ENCODE measurements around the gene SFTPD. TPM values are rescaled to one million over a fixed set of nuclear protein-coding genes. Genes with fewer than 3 reads are reported as not detected.
"Not testable (repeated sequence)": the region's sequence is repeated elsewhere in the genome, so short reads cannot be mapped to it uniquely, and the experiment has no call there.

Gene SFTPD
- 1.5 TPM for polyA plus RNA-seq (ENCODE audit: insufficient read length)

DNA sequence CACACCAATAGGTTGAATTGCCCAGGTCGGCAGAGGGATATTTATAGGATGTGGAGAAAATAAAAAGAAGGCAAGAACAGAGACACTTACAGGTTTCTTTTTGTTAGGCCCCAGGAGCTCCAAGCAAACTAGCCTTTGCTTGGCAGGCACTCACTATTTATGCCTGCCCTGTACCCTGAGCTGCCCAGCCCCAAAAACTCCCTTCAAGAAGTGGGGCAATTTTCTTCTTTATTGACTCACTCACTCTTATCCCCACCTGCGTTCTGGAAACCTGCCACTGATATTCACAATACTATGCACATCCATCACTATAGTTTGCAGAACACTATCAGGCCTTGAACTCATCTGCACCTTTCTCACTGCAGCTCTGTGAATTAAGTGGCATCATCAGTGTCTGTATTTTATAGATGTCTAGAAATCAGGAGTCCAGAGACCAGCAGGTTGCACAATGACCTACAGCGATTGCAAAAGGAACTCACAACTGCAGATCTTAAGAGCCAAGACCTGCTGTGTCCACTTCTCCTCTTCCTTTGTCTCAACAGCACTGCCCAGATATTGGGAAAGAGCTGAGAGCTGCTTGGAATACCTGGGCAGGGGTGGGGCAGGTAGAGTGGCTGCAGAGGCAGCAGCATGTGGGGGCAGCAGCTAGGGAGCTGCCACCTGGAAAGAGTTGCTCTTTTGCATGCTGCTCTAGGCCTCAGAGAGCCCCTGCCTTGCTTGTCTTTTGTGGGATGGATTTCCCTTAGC is at the start of gene SFTPD:
Gene SFTPD, minus strand, starts transcription at position 130 of the 747 bp plus-strand sequence. CDS start 2,446 bp downstream, outside the sequence.
- DNase-seq (ENCODE audit: low read depth), result no peak

DNA sequence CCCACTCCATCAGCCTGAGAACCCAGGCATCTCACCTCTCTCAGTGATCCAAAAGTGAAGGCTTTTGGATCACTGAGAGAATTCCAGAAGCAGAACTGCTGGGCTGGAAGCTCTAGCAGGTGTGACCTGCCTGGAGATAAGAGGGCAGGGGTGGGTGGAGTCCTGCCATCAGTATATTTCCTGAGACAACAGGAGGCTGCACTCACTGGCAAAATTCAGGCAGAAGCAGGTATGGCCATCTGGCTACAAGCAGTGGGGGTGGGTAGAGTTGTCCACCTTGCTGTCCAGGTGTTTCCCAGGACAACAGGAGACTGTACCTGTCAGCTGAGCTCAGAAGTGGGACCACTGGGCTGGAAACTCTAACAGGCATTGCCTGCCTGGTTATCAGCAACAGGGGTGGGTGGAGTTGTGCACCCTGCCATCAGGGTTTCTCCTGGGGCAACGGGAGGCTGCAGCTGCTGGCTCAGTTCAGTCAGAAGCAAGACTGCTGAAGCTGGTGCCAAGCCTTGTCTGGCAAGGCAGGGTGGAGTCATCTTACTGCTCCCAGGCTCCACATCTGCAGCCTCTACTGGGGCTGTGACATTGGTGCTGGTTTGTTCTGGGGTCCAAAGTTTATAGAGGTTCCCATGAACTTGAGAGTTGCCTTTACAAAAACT is 47.2 kb upstream of the SFTPD start:
- no peak for DNase-seq (ENCODE audit: low read depth)

DNA sequence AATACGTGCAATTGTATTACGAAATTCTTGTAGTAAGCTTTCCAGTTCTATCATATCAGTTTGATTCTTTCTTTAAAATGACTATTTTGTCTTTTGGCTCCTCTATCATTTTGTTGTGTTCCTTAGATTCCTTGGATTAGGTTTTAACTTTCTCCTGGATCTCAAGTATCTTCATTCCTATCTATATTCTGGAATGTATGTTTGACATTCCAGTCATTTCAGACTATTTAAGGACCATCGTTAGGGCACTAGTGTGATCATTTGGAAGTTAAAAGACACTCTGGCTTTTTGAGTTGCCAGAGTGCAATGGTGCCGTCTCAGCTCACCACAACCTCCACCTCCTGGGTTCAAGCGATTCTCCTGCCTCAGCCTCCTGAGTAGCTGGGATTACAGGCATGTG is 45.7 kb upstream of the SFTPD start:
- no peak for DNase-seq (ENCODE audit: low read depth)

DNA sequence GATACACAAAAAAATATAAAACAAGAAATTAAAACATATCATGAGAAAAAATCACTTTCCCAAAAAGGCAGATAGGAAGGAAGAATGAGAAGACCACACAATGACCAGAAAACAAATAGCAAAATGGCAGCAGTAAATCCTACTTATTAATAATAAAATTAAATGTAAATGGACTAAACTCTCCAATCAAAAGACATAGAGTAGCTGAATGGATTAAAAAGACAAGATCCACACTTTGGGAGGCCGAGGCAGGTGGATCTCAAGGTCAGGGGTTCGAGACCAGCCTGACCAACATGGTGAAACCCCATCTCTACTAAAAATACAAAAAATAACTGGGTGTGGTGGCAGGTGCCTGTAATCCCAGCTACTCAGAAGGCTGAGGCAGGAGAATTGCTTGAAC is 39.3 kb upstream of the SFTPD start:
- not testable (repeated sequence) for DNase-seq (ENCODE audit: low read depth)

DNA sequence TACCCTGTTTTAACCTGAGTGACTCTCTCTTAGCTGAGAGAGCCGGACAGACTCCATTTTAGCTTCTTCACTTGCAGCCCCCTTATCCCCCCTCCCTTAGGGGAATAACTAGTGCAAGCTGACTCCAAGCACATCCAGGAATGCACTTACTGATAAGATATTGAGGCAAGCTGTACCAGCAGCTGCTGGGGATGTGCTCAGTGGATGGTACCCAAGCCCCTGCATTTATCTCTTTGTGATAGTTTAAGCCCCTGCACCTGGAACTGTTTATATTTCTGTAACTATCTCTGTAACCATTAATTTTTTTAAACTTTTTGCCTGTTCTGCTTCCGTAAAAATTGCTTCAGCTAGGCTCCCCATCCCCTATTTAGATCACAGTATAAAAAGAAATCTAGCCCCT is 37.8 kb upstream of the SFTPD start:
- DNase-seq (ENCODE audit: low read depth), result not testable (repeated sequence)

DNA sequence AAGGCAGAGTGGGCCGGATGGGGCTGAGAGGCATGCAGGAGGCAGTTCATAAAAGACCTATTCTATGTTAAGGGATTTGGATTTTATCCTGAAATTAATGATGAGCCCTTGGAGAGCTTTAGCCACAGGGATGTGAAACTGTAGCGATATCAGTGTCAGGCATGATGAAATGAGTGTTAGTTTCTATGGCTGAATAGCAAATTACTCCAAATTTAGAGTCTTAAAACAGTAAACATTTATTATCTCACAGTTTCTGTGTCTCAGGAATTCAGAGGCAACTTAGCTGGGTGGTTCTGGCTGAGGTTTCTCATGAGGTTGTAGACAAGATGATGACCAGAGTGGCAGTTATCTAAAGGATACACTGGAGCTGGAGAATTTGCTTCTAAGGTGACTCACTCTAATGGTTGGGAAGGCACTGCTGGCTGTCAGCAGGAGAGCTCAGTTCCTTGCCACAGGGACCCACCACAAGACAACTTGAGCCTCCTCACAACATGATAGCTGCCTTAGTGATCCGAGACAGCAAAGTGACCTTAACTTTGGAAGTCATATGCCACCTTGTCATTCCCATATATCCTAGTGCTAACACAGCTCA is 36.7 kb upstream of the SFTPD start:
- DNase-seq (ENCODE audit: low read depth), result no peak

DNA sequence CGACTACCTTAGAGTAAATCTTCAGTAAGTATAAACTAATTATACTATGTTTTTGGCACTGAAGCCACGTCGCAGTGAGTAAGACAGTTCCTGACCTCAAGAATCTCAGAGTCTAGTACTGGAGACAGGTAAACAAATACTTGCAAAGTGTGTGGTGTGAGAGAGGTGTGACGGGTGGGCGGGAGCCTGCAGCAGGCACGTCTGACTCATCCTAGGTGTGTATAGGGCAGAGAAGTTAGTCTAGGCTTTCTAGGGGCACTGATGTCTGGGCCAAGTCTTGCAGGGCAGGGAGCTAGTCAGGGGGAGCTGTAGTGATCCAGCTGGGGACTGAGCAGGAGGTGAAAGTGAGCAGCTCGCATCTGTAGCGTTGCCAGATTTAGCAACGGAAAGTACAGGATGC is 35.9 kb upstream of the SFTPD start:
- DNase-seq (ENCODE audit: low read depth), result no peak

DNA sequence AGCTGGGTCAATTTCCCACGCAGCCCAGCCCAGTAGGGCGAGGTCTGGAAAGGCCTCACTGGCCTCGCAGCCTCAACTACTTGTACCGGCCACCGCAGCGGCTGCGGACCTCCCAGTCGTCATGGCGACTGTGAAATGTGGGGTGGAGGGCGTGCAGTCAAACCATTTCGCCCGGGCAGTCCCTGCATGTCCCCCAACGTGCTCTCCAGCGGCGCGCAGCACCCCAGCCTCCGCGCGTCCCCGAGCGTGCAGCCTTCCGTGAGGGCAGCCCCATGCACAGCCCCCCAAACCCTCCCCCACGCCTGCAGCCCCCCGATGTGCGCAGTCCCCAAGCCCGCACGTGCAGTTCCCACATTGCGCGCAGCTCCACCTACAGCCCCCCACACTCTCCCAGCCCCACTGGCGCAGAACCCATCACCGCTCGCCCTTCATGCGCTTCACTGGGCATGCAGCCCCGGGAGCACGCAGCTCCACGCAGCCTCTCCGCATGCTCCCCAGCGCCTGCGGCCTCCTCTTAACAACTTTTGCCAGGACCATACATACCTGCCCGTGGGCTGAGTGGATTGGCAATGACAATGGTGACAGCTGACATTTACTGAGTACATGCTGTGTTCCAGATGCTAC is 34.5 kb upstream of the SFTPD start:
- no peak for DNase-seq (ENCODE audit: low read depth)

DNA sequence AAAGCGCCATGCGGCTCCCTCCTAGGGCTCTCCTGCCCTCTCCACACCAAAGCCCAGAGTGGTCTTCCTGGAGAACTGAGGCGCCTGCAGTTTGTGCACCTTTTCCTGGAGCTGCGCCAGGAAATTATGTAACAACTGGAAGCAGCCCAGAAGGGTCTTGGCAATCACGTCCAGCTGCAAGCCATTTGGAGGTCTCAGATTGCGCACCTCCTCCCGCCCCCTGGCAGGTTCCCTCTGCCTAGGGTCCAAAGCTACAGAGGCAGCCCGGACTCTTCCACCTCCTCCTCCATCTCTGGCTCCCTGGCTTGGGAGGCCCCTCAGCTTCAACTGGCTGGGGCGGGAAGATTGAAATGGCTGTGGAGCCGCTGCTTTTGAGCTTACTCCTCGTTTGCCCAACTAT is 34.0 kb upstream of the SFTPD start:
- DNase-seq (ENCODE audit: low read depth), result no peak

DNA sequence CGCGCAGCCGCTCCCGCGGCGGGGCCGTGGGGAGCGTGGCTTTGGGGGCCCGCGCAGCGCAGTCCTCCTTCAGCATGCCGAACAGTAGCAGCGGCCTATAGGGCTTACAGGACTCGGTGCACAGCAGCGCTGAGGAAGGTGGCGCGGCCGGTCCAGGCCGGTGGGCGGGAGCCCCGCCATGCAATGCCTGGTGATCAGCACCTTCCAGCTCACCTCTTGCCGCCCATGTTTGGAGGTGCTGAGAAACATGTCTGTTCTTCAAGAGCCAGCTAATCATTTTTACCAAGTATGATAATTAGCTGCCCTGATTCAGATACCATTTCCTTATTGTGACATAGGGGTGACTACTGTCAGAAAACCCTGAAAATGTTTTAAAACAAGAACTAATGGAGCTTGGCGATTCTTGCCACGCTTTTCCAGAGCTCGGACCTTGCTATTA is 33.5 kb upstream of the SFTPD start:
- DNase-seq (ENCODE audit: low read depth), result no peak

DNA sequence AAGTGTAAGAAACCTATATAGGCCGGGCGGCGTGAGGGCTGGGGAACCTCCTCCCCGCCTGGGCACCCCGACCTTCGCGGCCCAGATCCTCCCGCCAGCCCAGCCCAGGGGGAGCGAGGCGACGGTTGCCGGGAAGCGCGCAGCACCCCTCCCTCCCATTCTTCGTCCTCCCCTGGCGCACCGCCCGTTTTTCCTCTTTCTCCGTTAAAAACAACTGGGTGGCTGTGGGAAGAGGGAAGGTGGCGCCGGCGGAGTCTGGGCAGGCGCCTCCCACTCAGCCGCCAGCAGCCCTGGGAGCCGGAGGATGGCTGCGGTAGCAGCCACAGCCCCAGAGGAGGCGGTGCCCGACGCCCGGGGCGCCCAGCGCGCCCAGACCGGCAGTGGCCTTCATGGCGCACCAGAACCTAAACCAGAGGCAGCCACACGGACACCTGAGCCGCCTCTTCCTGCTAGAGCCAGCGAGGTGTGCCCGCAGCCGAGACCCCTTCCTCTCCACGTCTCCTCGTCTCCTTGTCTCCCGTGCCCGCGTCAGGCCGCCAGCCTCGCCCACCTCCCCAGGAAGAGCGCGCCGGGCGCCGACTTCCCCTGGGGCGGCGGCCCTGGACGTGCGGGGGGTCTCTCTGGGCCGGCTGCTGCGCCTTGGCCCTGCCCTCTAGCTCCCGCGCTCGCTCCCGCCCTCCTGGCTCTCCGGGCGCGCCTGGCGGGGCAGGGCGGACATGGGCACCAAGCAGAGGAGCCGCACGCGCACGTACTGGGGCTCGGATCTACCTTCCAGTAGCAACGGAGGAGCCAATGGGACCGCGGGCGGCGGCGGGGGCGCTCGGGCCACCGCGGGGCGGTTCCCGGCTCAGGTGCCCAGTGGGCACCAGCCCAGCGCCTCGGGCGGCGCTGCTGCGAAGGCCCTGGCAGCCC is 32.8 kb upstream of the SFTPD start:
- DNase-seq (ENCODE audit: low read depth), result no peak

DNA sequence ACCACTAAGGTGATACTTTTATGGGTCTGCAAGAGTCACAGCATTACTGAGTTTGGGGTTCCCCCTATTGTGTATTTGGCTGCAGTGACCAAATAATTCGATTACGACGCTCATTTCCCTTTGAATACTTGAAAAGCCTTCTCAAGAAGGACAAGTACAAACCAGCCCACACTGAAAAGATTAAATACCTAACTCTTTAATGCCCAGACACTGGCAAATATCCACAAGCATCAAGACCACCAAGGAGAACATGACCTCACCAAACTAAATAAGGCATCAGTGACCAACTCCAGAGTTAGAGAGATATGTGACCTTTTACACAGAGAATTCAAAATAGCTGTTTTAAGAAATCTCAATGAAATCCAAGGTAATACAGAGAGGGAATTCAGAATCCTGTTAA is 31.8 kb upstream of the SFTPD start:
- DNase-seq (ENCODE audit: low read depth), result no peak

DNA sequence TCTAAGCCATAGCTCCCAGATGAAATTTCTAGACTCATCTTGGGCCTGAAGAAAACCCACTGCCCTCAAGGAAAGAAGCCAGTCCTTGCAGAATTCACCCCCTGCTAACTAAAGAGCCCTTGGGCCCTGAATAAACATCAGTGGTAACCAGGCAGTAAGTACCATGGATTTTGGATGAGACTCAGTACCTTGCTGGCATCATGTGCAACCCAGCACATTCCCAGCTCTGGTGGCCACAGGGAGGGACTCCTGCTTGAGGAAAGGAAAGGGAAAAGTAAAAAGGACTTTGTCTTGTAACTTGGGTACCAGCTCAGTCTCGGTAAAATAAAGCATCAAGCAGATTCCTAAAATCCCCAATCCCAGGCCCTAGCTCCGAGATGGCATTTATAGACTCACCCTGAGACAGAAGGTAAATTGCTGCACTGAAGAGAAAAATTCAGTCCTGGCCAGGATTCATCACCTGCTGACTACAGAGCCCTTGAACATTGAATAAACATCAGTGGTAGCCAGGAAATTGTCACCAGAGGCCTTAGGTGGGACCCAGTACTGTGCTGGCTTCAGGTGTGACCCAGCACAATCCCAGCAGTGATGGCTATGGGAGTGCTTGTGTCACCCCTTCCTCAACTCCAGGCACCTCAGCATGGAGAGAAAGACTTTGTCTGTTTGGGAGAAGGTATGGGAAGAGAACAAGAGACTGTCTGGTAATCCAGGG is 31.2 kb upstream of the SFTPD start:
- DNase-seq (ENCODE audit: low read depth), result no peak

DNA sequence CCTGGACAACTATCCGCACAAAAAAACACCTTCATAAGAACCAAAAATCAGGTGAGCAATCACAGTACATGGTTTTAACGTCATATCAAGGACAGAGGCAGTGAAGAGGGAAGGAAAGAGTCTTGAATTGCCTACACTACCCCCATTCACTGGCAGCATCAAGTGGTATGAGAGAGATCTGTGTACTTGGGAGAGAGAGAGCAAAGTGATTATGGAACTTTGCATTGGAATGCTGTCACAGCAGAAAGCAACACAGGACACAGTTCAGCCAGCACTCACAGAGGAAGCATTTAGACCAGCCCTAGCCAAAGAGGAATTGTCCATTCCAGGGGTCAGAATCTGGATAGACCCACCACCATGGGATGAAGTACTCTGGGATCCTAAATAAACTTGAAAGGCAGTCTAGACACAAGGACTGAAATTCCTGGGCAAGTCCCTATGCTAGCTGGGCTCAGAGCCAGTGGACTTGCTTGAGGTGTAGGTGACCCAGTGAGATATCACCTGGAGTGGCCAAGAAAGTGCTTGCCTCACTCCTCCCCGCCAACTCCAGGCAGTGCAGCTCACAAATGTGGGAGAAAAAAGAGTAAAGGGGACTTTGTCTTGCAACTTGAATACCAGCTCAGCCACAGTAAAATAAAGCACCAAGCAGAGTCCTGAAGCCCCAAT is 30.5 kb upstream of the SFTPD start:
- DNase-seq (ENCODE audit: low read depth), result no peak

DNA sequence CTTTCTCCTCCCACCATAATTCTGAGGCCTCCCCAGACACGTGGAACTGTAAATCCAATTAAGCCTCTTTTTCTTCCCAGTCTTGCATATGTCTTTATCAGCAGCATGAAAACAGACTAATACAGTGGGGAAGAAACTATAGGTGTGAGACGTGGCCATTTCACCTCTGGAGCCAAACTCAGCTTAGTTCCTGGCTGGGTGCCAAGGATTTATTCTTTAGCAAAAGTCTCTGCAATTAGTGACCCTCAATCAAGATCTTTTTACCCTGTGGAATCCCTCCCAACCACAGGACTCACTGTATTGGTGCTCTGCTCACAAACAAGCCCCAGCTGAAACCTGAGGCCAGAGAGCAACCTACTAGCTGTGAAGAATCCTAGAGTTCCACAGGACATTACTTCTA is 28.1 kb upstream of the SFTPD start:
- DNase-seq (ENCODE audit: low read depth), result no peak

DNA sequence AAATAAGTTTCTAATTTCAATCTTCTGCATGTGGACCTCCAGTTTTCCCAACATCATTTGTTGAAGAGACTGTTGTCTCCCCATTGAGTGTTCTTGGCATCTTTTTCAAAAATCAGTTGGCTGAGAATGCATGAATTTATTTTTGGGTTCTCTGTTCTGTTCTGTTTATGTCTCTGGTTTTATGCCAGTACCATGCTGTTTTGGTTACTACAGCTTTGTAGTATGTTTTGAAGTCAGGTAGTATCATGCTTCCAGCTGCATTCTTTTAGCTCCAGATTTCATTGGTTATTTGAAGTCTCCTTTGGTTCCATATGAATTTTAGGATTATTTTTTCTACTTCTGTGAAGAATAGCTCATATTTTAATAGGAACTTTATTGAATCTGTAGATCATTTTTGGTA is 21.2 kb upstream of the SFTPD start:
- DNase-seq (ENCODE audit: low read depth), result no peak

DNA sequence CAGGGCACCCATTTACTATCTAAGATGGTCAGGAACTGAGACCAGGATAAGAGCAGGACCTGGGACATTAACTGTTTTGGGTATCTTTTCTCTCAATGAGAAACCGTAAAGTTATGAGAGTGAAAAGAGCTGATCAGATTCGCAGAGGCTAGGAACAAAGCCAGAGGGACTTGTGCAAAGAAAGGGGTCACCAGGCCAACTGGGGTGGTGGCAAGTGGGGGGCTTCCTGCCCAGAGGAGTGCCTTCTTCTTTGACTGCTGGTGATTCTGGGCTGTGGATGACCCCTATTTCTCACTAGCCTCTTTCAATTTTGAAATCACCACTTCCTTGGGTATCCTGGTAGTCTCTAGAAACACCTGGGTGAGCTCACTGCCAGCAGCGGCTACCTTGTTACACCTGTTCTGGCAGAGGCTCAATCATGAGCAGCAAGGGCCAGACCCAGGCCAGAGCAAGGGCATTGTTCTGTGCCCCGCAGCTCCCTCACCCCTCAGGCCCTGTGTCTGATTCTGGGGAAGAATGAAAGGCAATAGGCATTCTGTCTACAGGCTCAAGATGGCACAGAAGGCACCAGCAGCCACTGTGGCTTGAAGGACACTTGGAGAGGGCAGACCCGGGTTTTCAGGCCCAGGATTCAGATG is 999 bp downstream of the SFTPD start:
- no peak for DNase-seq (ENCODE audit: low read depth)

DNA sequence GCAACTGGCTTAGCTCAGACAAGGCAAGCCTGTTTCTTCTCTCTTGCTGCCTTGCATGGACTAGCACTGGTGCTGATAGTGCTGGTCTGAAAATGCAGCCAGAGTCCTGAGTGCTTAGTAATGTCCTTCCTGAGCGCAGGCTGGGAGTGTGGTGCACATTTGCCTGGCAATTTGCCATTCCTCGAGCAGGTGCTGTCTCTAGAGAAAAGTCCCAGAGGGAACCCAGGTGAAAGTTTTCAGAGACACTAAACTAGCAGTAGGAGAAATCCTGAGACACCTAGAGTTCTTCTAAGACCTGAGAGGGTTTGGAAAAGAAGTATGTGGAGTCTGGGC is 1.9 kb downstream of the SFTPD start:
- DNase-seq (ENCODE audit: low read depth), result no peak

DNA sequence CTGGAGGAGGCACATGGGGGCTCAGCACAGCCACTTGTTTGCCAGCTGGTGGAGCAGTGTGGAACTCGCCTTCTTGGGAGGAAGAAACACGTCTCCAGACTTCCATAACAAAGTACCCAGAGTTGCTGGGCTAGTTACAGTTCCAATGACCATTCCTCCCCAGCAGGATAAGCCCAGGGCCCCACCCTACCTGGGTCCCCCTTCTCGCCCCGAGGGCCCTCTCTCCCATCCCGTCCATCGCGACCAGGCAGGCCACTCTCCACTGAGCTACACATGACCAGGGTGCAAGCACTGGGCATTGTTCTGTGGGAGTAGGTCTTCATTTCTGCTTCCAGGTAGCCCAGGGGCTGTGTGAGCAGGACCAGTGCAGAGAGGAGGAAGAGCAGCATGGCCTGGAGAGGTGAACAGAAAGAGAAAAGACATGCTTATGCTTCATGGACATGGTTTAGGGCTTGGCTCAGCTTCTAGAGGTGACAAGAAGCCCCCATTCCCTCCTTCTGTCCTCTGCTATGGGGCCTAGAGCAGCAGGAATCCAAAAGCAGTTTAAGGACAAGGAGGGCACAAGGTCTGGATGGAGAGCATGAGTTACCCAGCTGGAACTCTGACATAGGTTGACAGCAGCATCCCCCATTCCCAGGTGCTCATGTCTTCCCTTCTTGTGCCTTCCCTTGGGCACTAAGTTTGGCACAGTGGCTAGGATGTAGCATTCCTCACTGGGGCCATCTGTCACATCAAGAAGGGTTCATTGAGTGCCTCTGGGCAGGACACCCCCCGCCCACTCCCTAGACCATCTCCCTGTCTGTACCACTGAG is 2.4 kb downstream of the SFTPD start:
- no peak for DNase-seq (ENCODE audit: low read depth)

Measured in forelimb muscle (tissue), 1 donor.